Mesendoderm (in vitro differentiated cells): ENCODE data around the gene AHI1.

ENCODE experiments used
- DNase-seq: peaks from one replicate; pipeline ENCODE4 v3.0.0; 2013
- H2AK5ac ChIP-seq: 2 replicates; pipeline ENCODE4 v1.6.1; 2013; ENCODE audit warnings: low read length, inconsistent platforms
- H2BK120ac ChIP-seq: 2 replicates; pipeline ENCODE4 v1.6.1; 2013; ENCODE audit warnings: low read depth, mild to moderate bottlenecking, low read length, moderate library complexity, mixed read lengths
- H2BK15ac ChIP-seq: replicated peaks from 2 replicates; pipeline ENCODE4 v1.6.1; 2013; ENCODE audit warnings: low read depth, mild to moderate bottlenecking, moderate library complexity
- H2BK5ac ChIP-seq: 2 replicates; pipeline ENCODE4 v1.6.1; 2013; ENCODE audit warnings: low read length, inconsistent platforms
- H3K18ac ChIP-seq: 2 replicates; pipeline ENCODE4 v1.6.1; 2013; ENCODE audit warnings: mild to moderate bottlenecking, low read length, mixed read lengths
- H3K23ac ChIP-seq: one replicate; pipeline ENCODE4 v1.6.1; 2013; ENCODE audit warnings: low read length
- H3K27ac ChIP-seq: 2 replicates; pipeline ENCODE4 v1.5.1; 2013; ENCODE audit warnings: low read depth, mild to moderate bottlenecking, inconsistent platforms, low read length, moderate library complexity
- H3K27me3 ChIP-seq: 2 replicates; pipeline ENCODE4 v1.6.1; 2013; ENCODE audit warnings: low read length, control low read depth, mild to moderate bottlenecking, inconsistent platforms; ENCODE audit not compliant: insufficient read depth, poor library complexity
- H3K36me3 ChIP-seq: 2 replicates; pipeline ENCODE4 v1.6.1; 2013; ENCODE audit warnings: low read length, inconsistent platforms; ENCODE audit not compliant: control insufficient read depth, insufficient read depth
- H3K4ac ChIP-seq: one replicate; pipeline ENCODE4 v1.6.1; 2013; ENCODE audit warnings: low read depth, mild to moderate bottlenecking, low read length, moderate library complexity
- H3K4me1 ChIP-seq: 2 replicates; pipeline ENCODE4 v1.6.1; 2013; ENCODE audit warnings: low read depth, low read length, inconsistent platforms; ENCODE audit not compliant: control insufficient read depth
- H3K4me2 ChIP-seq: 2 replicates; pipeline ENCODE4 v1.6.1; 2013; ENCODE audit warnings: low read length
- H3K4me3 ChIP-seq: 2 replicates; pipeline ENCODE4 v1.5.1; 2013; ENCODE audit warnings: mild to moderate bottlenecking, low read length
- H3K56ac ChIP-seq: one replicate; pipeline ENCODE4 v1.6.1; 2013; ENCODE audit warnings: low read length
- H3K79me1 ChIP-seq: 2 replicates; pipeline ENCODE4 v1.6.1; 2013; ENCODE audit warnings: low read length, inconsistent platforms
- H3K79me2 ChIP-seq: 2 replicates; pipeline ENCODE4 v1.6.1; 2013; ENCODE audit warnings: mild to moderate bottlenecking, low read length; ENCODE audit not compliant: control insufficient read depth, insufficient read depth
- H3K9ac ChIP-seq: 2 replicates; pipeline ENCODE4 v1.6.1; 2013; ENCODE audit warnings: low read length, inconsistent platforms
- H4K5ac ChIP-seq: one replicate; pipeline ENCODE4 v1.6.1; 2013; ENCODE audit warnings: low read length
- H4K8ac ChIP-seq: one replicate; pipeline ENCODE4 v1.6.1; 2013; ENCODE audit warnings: low read depth, mild to moderate bottlenecking, control low read depth, low read length, moderate library complexity
- WGBS: extraction: QIAGEN DNeasy Blood & Tissue Kit; methylation state at CpG from one replicate; pipeline ENCODE4 v1.1.7; 2013; ENCODE audit warnings: low lambda C conversion rate, missing lambda C conversion rate; ENCODE audit not compliant: insufficient coverage; ENCODE audit errors: extremely low coverage; 5-methylcytosine and 5-hydroxymethylcytosine counted together

Gene AHI1

DNA sequence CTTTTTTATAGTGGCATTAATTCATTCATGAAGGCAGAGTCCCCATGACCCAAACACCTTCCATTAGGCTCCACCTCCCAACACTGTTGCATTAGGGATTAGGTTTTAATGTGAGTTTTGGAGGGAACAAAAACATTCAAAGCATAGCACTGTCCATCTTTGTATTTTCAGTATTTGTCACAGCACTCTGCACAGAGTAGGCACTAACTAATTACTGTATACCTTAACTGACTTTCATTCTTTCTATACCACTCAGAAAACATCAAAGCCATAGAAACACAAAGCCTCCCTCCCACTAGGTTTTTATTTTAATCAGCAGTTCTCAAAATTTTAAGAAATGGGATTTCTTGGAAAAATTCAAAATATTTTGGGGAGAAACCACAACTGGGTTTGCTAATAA, 21.8 kb upstream of the AHI1 start:
- H2BK5ac ChIP-seq = no peak overlapping the region
- H3K56ac ChIP-seq = no peak overlapping the region
- no peak overlapping the region for H3K27ac ChIP-seq
- no peak overlapping the region for H3K18ac ChIP-seq
- no peaks in the 10 kb centered on the region for H3K4me1 ChIP-seq
- H2AK5ac ChIP-seq = no peak overlapping the region
- H3K9ac ChIP-seq = no peak overlapping the region
- H3K36me3 ChIP-seq = no peaks in the 10 kb centered on the region
- H3K79me1 ChIP-seq = no peaks in the 10 kb centered on the region
- no peak for DNase-seq
- H4K8ac ChIP-seq = no peak overlapping the region
- H3K23ac ChIP-seq = no peak overlapping the region
- no peaks in the 10 kb centered on the region for H3K27me3 ChIP-seq
- H2BK120ac ChIP-seq = no peak overlapping the region
- H3K4me3 ChIP-seq = no peak overlapping the region
- H2BK15ac ChIP-seq = no peak overlapping the region
- H3K79me2 ChIP-seq = no peaks in the 10 kb centered on the region
- H3K4ac ChIP-seq = no peak overlapping the region
- no peak overlapping the region for H3K4me2 ChIP-seq
- no peak overlapping the region for H4K5ac ChIP-seq

- Histone ChIP-seq H3K4ac (no peak overlapping the region), H2AK5ac (no peak overlapping the region), H3K79me2 (no peaks in the 10 kb centered on the region), H3K4me3 (no peak overlapping the region), H3K23ac (no peak overlapping the region), H3K4me2 (no peak overlapping the region), H3K36me3 (no peaks in the 10 kb centered on the region), H3K79me1 (no peaks in the 10 kb centered on the region), H3K27ac (no peak overlapping the region), H2BK5ac (no peak overlapping the region), H4K8ac (no peak overlapping the region), H3K4me1 (no peaks in the 10 kb centered on the region), H3K27me3 (no peaks in the 10 kb centered on the region), H2BK15ac (no peak overlapping the region), H3K56ac (no peak overlapping the region), H2BK120ac (no peak overlapping the region), H4K5ac (no peak overlapping the region), H3K9ac (no peak overlapping the region), H3K18ac (no peak overlapping the region)
- DNase-seq = no peak
- no CpG with 5 or more reads among the region's 2 CpGs for WGBS
Measured at GRCh38 chr6:135517527-135517926, 20.0 kb upstream of the AHI1 start.

DNA sequence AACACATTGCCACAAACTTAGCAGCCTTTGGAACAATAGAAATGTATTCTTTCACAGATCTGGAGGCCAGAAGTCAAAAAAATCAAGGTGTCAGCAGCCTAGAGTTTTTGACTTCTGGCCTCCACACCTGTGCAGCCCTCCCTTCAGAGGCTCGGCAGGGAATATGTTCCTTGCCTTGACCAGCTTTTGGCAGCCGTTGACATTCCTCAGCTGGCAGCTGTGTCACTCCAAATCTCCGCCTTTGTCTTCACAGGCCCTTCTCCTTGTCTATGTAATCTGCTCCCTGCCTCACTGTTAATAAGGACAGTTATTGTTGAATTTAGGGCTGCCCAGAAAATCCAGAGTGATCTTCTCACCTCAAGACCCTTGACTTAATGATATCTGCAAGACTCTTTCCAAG, 17.2 kb upstream of the AHI1 start:
- Histone ChIP-seq H2BK15ac (no peak overlapping the region), H4K8ac (no peak overlapping the region), H3K4ac (no peak overlapping the region), H3K27me3 (no peaks in the 10 kb centered on the region), H3K23ac (no peak overlapping the region), H3K9ac (no peak overlapping the region), H2AK5ac (no peak overlapping the region), H3K79me2 (no peaks in the 10 kb centered on the region), H2BK5ac (no peak overlapping the region), H3K18ac (no peak overlapping the region), H3K4me2 (no peak overlapping the region), H3K27ac (no peak overlapping the region), H3K4me1 (no peaks in the 10 kb centered on the region), H4K5ac (no peak overlapping the region), H3K56ac (no peak overlapping the region), H3K4me3 (no peak overlapping the region), H2BK120ac (no peak overlapping the region), H3K36me3 (no peaks in the 10 kb centered on the region), H3K79me1 (no peaks in the 10 kb centered on the region)
- WGBS = no CpG with 5 or more reads among the region's 3 CpGs
- DNase-seq = peak; percentile 32

DNA sequence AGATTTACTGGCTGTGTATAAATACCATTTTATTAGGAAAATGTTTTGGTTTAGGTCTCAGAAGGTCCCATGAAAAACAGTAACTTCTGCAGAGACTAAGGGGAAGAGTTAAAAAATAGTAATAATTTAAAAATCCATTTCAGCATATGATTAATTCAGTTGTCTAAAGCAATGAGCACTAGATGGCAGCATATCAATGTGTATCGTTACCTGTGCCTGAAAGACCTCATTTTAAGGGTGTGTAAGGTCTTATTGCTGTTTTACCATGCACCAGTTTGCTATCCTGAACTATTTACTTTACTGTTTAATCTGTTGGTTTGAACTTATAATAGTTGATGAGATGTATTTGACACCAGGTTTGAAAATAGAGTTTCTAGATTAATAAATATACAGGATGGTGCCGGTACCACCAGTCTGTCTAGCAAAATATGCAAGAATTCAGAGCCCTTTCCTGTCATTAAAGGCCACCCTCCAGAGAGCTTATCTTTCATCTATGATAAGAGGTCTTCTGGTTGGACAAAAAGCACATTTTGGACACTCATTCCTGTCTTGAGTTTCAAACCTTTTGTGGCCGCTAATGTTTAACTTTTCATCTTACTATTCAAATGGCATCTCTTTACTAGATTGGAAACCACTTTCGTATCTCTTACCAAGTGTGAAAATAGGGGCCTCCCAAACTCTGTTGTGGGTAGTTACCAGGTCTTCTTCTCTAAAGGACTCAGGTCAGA, 8.9 kb upstream of the AHI1 start:
- H3K18ac ChIP-seq = no peak overlapping the region
- H3K56ac ChIP-seq = no peak overlapping the region
- H4K8ac ChIP-seq = no peak overlapping the region
- no peak overlapping the region for H3K9ac ChIP-seq
- no peak overlapping the region for H3K23ac ChIP-seq
- no peak overlapping the region for H2AK5ac ChIP-seq
- no peak overlapping the region for H2BK5ac ChIP-seq
- H3K4me1 ChIP-seq = peaks cover 5% of the 10 kb centered on the region
- H3K79me2 ChIP-seq = no peaks in the 10 kb centered on the region
- H3K27me3 ChIP-seq = no peaks in the 10 kb centered on the region
- no peaks in the 10 kb centered on the region for H3K79me1 ChIP-seq
- no peak overlapping the region for H2BK120ac ChIP-seq
- peak overlapping the region; percentile 66 for H3K27ac ChIP-seq
- H3K36me3 ChIP-seq = no peaks in the 10 kb centered on the region
- no peak overlapping the region for H4K5ac ChIP-seq
- H3K4ac ChIP-seq = no peak overlapping the region
- no peak overlapping the region for H3K4me2 ChIP-seq
- H3K4me3 ChIP-seq = no peak overlapping the region
- H2BK15ac ChIP-seq = peak overlapping the region; percentile 92
- WGBS = no CpG with 5 or more reads among the region's 4 CpGs
- peak; percentile 50 for DNase-seq

GRCh38 chr6:135505648-135506047, 8.1 kb upstream of the AHI1 start:
- H3K27me3 ChIP-seq = no peaks in the 10 kb centered on the region
- no peak overlapping the region for H4K5ac ChIP-seq
- no peak overlapping the region for H3K4ac ChIP-seq
- H4K8ac ChIP-seq = no peak overlapping the region
- no peak overlapping the region for H3K4me2 ChIP-seq
- no peak overlapping the region for H3K27ac ChIP-seq
- peak; percentile 70 for DNase-seq
- WGBS = no CpG with 5 or more reads among the region's 1 CpG
- no peak overlapping the region for H3K23ac ChIP-seq
- no peaks in the 10 kb centered on the region for H3K36me3 ChIP-seq
- no peaks in the 10 kb centered on the region for H3K79me1 ChIP-seq
- H2BK120ac ChIP-seq = peak overlapping the region; percentile 45
- no peak overlapping the region for H2AK5ac ChIP-seq
- H3K79me2 ChIP-seq = no peaks in the 10 kb centered on the region
- H3K4me3 ChIP-seq = no peak overlapping the region
- peak overlapping the region; percentile 39 for H3K18ac ChIP-seq
- peak overlapping the region; percentile 92 for H2BK15ac ChIP-seq
- H3K9ac ChIP-seq = no peak overlapping the region
- H2BK5ac ChIP-seq = no peak overlapping the region
- peaks cover 5% of the 10 kb centered on the region for H3K4me1 ChIP-seq
- H3K56ac ChIP-seq = no peak overlapping the region

DNA sequence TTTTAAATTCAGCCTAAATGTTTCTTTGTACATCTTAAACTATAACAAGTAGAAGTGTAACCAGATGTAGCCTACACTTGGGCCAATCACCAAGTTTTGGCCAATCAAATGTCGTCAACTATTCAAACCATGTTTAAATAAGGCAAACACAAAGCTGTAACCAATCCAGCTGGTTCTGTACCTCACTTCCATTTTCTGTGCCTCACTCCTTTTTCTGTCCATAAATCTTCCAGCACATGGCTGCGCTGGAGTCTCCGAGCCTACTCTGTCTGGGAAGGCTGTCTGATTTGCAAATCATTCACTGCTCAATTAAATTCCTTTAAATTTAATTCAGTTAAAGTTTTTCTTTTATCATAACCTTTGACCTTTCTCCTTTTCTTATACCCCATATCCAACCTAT, 7.7 kb upstream of the AHI1 start:
- no CpG with 5 or more reads among the region's 3 CpGs for WGBS
- no peak overlapping the region for H3K27ac ChIP-seq
- no peak overlapping the region for H2AK5ac ChIP-seq
- no peaks in the 10 kb centered on the region for H3K36me3 ChIP-seq
- no peak overlapping the region for H3K4me2 ChIP-seq
- no peaks in the 10 kb centered on the region for H3K79me1 ChIP-seq
- no peak for DNase-seq
- H3K56ac ChIP-seq = no peak overlapping the region
- peaks cover 5% of the 10 kb centered on the region for H3K4me1 ChIP-seq
- peak overlapping the region; percentile 81 for H3K4ac ChIP-seq
- no peak overlapping the region for H4K8ac ChIP-seq
- no peak overlapping the region for H3K4me3 ChIP-seq
- no peak overlapping the region for H3K9ac ChIP-seq
- H3K23ac ChIP-seq = no peak overlapping the region
- H4K5ac ChIP-seq = no peak overlapping the region
- H2BK15ac ChIP-seq = peak overlapping the region; percentile 94
- H3K27me3 ChIP-seq = no peaks in the 10 kb centered on the region
- no peak overlapping the region for H2BK5ac ChIP-seq
- H3K18ac ChIP-seq = no peak overlapping the region
- H2BK120ac ChIP-seq = no peak overlapping the region
- H3K79me2 ChIP-seq = no peaks in the 10 kb centered on the region
